GM12864 (cell line): ENCODE results near the gene SLC35E4.
"Not testable (repeated sequence)": the region's sequence is repeated elsewhere in the genome, so short reads cannot be mapped to it uniquely, and the experiment has no call there.

Experiments used
- DNase-seq: peaks from one replicate; pipeline ENCODE4 v3.0.0-alpha.2; 2011; ENCODE audit warnings: low read depth
- H3K4me3 ChIP-seq: 2 replicates; pipeline ENCODE4 v1.5.1; 2011; ENCODE audit warnings: mild to moderate bottlenecking, low read depth, low read length, control low read depth
- CTCF ChIP-seq: IDR thresholded peaks from 2 replicates; pipeline ENCODE4 v1.5.1; 2011; ENCODE audit warnings: low read depth, mild to moderate bottlenecking, moderate library complexity, low read length, control low read depth, inconsistent platforms; ENCODE audit errors: missing control alignments

Gene SLC35E4

GRCh38 chr22:30667107-30667493 lies 31.5 kb downstream of the SLC35E4 start:
- no peak for TF ChIP-seq CTCF
- DNase-seq, result no peak
- H3K4me3 ChIP-seq, result peak overlapping the region; percentile 62

GRCh38 chr22:30667494-30668385 lies 32.2 kb downstream of the SLC35E4 start, which contains the start of gene DUSP18:
TSS of gene DUSP18 (minus strand) at chr22:30667875. CDS start at chr22:30664003, 3,872 bp downstream.
- DNase-seq, result peak; percentile 47
- peak; percentile 41 for TF ChIP-seq CTCF
- H3K4me3 ChIP-seq, result peak within 1 kb of the TSS; percentile 62

- no peak for TF ChIP-seq CTCF
- DNase-seq, result no peak
These were observed 32.8 kb downstream of the SLC35E4 start for GRCh38 chr22:30668386-30668710.

GRCh38 chr22:30671071-30671470 lies 35.5 kb downstream of the SLC35E4 start:
- no peak for DNase-seq
- H3K4me3 ChIP-seq, result no peak overlapping the region
- TF ChIP-seq CTCF, result no peak

More at GRCh38 chr22:30668386-30668710, 32.8 kb downstream of the SLC35E4 start:
- H3K4me3 ChIP-seq, result peak overlapping the region; percentile 62

GRCh38 chr22:30673136-30673535 lies 37.6 kb downstream of the SLC35E4 start:
- no peak for DNase-seq
- no peak for TF ChIP-seq CTCF
- H3K4me3 ChIP-seq, result no peak overlapping the region

- no peak for TF ChIP-seq CTCF
- no peak for DNase-seq
- no peak overlapping the region for H3K4me3 ChIP-seq
These were observed 38.9 kb downstream of the SLC35E4 start for GRCh38 chr22:30674482-30674881.

- DNase-seq, result no peak
- no peak overlapping the region for H3K4me3 ChIP-seq
- no peak for TF ChIP-seq CTCF
These were observed 39.9 kb downstream of the SLC35E4 start for GRCh38 chr22:30675436-30675835.

- H3K4me3 ChIP-seq, DNase-seq: not testable (repeated sequence)
These were observed 41.0 kb downstream of the SLC35E4 start for GRCh38 chr22:30676565-30676964.

GRCh38 chr22:30679895-30680690 lies 44.5 kb downstream of the SLC35E4 start:
- not testable (repeated sequence) for H3K4me3 ChIP-seq, DNase-seq
